Osteoblast (primary cell): ENCODE results near the gene KANK2. TPM values are rescaled to one million over a fixed set of nuclear protein-coding genes. Genes with fewer than 3 reads are reported as not detected.

ENCODE experiments used
- DNase-seq: peaks from one replicate; pipeline ENCODE4 v3.0.0; 2011; ENCODE audit warnings: low spot score, mixed read lengths; ENCODE audit not compliant: insufficient read length; ENCODE audit errors: missing footprints
- H2AFZ ChIP-seq: 2 replicates; pipeline ENCODE4 v1.6.0; 2011; ENCODE audit warnings: mild to moderate bottlenecking, low read length
- H3K27ac ChIP-seq: 2 replicates; pipeline ENCODE4 v1.5.1; 2011; ENCODE audit warnings: mild to moderate bottlenecking, low read depth, low read length, moderate library complexity
- H3K27me3 ChIP-seq: 2 replicates; pipeline ENCODE4 v1.6.0; 2012; ENCODE audit warnings: mild to moderate bottlenecking, control low read depth, inconsistent platforms, low read length, moderate library complexity; ENCODE audit not compliant: insufficient read depth
- H3K36me3 ChIP-seq: 2 replicates; pipeline ENCODE4 v1.5.1; 2011; ENCODE audit warnings: mild to moderate bottlenecking, low read length, control low read depth, moderate library complexity; ENCODE audit not compliant: insufficient read depth
- H3K4me1 ChIP-seq: 2 replicates; pipeline ENCODE4 v1.5.1; 2011; ENCODE audit warnings: mild to moderate bottlenecking, low read length, control low read depth, moderate library complexity; ENCODE audit not compliant: insufficient read depth
- H3K4me2 ChIP-seq: 2 replicates; pipeline ENCODE4 v1.6.0; 2011; ENCODE audit warnings: mild to moderate bottlenecking, low read length; ENCODE audit not compliant: insufficient read depth
- H3K4me3 ChIP-seq: fragments of 200-600 bp; sonication (generic); 3 replicates; pipeline ENCODE4 v1.5.1; 2012; ENCODE audit warnings: mild to moderate bottlenecking, low read length, inconsistent platforms; ENCODE audit not compliant: insufficient read depth
- H3K79me2 ChIP-seq: 2 replicates; pipeline ENCODE4 v1.6.0; 2012; ENCODE audit warnings: mild to moderate bottlenecking, low read length, control low read depth, inconsistent platforms; ENCODE audit not compliant: insufficient read depth
- H3K9me3 ChIP-seq: 2 replicates; pipeline ENCODE4 v1.5.1; 2011; ENCODE audit warnings: low read depth, low read length, control low read depth
- H4K20me1 ChIP-seq: 2 replicates; pipeline ENCODE4 v1.6.0; 2012; ENCODE audit warnings: mild to moderate bottlenecking, low read length, control low read depth; ENCODE audit not compliant: insufficient read depth
- total RNA-seq: library from RNA; depleted of rRNA; stranded (reverse); fragments of >200 nt; gene quantifications from 2 replicates; pipeline ENCODE4 v1.2.3, GENCODE V29; 2012
- TF ChIP-seq, protein P1 (sequence below): IDR thresholded peaks from 2 replicates; pipeline ENCODE4 v1.5.1; 2011; ENCODE audit warnings: mild to moderate bottlenecking, low read depth, low read length, moderate library complexity; ENCODE audit errors: extremely low read depth

The KANK2 gene
- total RNA-seq, 1 donor: 295 TPM

DNA sequence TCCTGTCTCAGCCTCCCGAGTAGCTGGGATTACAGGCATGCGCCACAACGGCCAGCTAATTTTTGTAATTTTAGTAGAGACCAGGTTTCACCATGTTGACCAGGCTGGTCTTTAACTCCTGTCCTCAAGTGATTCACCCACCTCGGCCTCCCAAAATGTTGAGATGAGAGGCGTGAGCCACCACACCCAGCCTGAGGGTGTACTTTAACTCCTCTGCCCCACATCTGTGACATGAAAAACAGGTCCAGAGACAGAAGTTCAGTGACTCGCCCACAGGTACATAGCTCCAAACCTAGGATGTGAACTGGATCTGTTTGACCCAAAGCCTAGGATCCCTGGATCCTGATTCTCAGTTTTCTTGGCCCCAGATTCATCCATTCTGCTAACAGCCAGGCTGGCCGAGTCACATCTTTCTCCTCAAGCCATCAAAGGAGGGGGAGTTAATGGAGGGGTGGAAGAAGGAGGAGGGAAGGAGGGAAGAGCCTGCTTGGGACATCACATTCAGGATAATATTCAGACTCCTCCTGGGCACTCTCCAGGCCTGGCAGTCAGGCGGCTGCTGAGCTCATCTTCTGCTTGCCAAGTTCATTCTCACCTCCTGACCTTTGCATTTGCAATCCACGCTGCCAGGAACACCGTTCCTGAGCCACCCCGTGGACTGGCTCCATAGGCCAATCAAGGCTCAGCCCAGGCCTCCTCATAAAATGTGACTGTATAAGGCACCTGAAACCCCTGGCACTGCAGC, 44.9 kb downstream of the KANK2 start:
- Histone ChIP-seq H3K27me3 (no peaks in the 10 kb centered on the region), H3K4me1 (peaks cover 30% of the 10 kb centered on the region), H3K4me3 (no peak overlapping the region), H2AFZ (peak overlapping the region; percentile 71), H3K79me2 (peaks cover 38% of the 10 kb centered on the region), H3K36me3 (peaks cover 2% of the 10 kb centered on the region), H4K20me1 (no peaks in the 10 kb centered on the region), H3K27ac (peak overlapping the region; percentile 84), H3K9me3 (no peaks in the 10 kb centered on the region), H3K4me2 (no peak overlapping the region)
- TF ChIP-seq, protein P1, sequence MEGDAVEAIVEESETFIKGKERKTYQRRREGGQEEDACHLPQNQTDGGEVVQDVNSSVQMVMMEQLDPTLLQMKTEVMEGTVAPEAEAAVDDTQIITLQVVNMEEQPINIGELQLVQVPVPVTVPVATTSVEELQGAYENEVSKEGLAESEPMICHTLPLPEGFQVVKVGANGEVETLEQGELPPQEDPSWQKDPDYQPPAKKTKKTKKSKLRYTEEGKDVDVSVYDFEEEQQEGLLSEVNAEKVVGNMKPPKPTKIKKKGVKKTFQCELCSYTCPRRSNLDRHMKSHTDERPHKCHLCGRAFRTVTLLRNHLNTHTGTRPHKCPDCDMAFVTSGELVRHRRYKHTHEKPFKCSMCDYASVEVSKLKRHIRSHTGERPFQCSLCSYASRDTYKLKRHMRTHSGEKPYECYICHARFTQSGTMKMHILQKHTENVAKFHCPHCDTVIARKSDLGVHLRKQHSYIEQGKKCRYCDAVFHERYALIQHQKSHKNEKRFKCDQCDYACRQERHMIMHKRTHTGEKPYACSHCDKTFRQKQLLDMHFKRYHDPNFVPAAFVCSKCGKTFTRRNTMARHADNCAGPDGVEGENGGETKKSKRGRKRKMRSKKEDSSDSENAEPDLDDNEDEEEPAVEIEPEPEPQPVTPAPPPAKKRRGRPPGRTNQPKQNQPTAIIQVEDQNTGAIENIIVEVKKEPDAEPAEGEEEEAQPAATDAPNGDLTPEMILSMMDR: no peak
- peak; percentile 95 for DNase-seq

DNA sequence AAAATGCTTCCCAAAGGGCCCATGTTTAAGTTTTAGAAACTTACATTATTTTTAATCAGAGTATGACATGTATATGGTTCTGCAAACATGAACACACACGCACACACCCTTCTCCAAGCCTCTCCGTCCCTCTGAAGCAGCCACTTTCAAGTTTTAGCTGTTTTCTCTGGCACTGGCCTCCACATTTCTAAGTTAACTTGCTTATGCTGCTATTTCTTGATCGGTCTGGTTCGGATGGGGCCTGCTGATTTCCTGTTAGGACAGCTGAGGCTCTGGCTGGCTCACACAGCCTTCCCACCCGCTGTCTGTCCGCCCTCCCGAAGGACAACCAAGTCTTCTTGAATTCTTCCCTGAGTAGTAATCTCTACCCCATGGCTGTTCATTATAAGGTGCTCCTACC, 46.2 kb downstream of the KANK2 start:
- Histone ChIP-seq H3K9me3 (no peaks in the 10 kb centered on the region), H4K20me1 (no peaks in the 10 kb centered on the region), H2AFZ (peak overlapping the region; percentile 93), H3K4me2 (no peak overlapping the region), H3K4me3 (no peak overlapping the region), H3K4me1 (peaks cover 27% of the 10 kb centered on the region), H3K27ac (peak overlapping the region; percentile 82), H3K27me3 (no peaks in the 10 kb centered on the region), H3K36me3 (peaks cover 3% of the 10 kb centered on the region), H3K79me2 (peaks cover 38% of the 10 kb centered on the region)
- TF ChIP-seq, protein P1: no peak
- DNase-seq: peak; percentile 70

DNA sequence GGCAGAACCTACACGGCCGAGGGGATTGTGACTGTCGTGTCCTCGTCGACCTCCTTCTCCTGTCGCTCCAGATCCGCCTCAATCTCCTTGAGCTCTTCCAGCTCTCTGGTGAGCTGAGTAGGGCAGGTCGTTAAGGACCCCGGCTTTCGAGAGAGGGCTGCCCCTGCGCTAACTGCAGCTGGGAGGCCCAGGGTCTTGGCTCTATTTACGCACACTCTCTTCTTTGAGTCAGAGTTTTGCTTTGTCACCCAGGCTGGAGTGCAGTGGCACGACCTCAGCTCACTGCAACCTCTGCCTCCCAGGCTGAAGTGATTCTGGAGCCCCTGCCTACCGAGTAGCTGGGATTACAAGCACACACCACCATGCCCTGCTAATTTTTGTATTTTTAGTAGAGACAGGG, 49.3 kb downstream of the KANK2 start:
- TF ChIP-seq, protein P1: no peak
- no peak overlapping the region for H2AFZ ChIP-seq

DNA sequence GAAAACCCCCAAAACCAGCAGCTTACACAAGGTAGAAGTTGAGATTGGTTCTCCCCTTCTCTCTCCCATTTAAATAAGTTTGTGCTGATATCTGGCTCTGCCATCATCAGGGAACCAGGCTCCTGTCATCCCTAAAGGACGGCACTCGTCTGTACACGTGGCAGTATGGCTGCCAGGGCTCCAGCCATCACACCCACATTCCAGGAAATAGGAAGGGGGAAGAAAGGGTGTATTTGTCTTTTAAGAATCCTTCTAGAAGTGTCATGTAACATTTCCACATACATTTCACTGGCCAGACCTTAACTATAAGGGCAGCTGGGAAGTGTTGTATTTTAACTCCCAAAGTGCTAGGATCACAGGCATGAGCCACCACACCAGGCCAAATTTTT, 51.8 kb downstream of the KANK2 start:
- Histone ChIP-seq H3K79me2 (peaks cover 9% of the 10 kb centered on the region), H3K9me3 (no peaks in the 10 kb centered on the region), H3K4me2 (no peak overlapping the region), H3K4me1 (peaks cover 21% of the 10 kb centered on the region), H3K27ac (no peak overlapping the region), H3K36me3 (peaks cover 12% of the 10 kb centered on the region), H4K20me1 (no peaks in the 10 kb centered on the region), H3K4me3 (no peak overlapping the region), H3K27me3 (no peaks in the 10 kb centered on the region), H2AFZ (no peak overlapping the region)
- TF ChIP-seq, protein P1: no peak
- no peak for DNase-seq

More for the DNA sequence above, 49.3 kb downstream of the KANK2 start:
- H3K79me2 ChIP-seq: peaks cover 21% of the 10 kb centered on the region
- no peak overlapping the region for H3K4me3 ChIP-seq
- no peak overlapping the region for H3K4me2 ChIP-seq
- peaks cover 21% of the 10 kb centered on the region for H3K4me1 ChIP-seq
- no peaks in the 10 kb centered on the region for H4K20me1 ChIP-seq
- peak; percentile 5 for DNase-seq
- H3K27me3 ChIP-seq: no peaks in the 10 kb centered on the region
- no peak overlapping the region for H3K27ac ChIP-seq
- peaks cover 12% of the 10 kb centered on the region for H3K36me3 ChIP-seq
- H3K9me3 ChIP-seq: no peaks in the 10 kb centered on the region
